ENCODE results near the gene RYR3.

Gene RYR3

DNA sequence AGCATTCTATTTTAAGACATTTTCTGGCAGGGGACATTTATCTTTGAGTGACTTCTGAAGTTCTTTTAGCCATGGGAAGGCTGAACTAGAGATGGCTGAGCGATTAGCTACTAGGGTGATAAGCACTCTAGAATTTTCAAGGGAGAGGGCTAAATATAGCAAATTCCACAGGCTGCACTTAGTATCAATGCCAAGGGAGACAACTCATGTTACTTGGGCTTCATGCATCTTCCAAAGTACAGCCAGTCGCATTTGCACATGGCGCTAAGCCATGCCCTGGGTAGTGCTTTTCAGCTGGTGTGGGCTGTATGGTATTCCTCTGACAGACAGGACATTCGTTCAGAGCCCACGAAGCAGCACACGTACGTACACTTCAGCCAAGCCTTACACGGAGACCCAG, 69.6 kb downstream of the RYR3 start:
- DNase-seq (ENCODE audit: low read depth in 2 of 3, low spot score in 1 of 3): no peak

GRCh38 chr15:33382491-33382890, 71.7 kb downstream of the RYR3 start:
- DNase-seq (ENCODE audit: low read depth in 2 of 3, low spot score in 1 of 3): no peak

DNA sequence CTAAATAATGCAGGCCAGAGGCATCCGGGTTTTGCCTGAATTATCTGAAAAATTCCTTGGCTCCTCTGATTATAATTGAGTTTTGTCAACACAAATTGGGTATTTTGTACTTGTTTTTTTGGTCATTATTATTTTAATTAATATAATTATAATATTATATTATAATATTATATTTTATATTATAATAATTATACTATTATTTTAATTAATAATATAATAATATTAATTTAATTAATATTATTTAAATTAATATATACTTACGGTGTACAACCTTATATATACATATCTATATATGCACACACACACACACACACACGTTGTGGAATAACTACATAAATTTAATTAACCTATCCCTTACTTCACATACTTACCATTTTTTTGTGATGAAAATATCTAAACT, 73.5 kb downstream of the RYR3 start:
- DNase-seq (ENCODE audit: low read depth in 2 of 3, low spot score in 1 of 3): no peak

DNA sequence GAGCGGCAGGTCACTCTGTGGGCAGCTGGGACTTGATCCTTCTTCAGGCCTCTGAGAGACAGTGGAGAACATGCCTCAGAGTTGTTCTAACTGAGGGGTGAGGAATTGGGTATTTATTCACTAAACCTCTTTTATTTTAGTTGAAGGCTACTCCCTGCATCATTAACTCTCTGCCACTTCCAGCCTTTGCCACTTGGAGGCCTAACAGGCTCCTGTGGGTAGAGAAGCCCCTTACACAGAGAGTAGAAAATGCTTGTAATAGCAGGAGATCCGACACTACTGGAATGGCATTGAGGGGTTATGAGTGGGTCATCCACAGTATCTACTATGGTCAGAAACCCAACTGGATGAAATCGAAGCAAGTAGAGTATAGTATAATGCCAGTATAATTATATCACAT, 81.7 kb downstream of the RYR3 start:
- DNase-seq (ENCODE audit: low read depth in 2 of 3, low spot score in 1 of 3): no peak

DNA sequence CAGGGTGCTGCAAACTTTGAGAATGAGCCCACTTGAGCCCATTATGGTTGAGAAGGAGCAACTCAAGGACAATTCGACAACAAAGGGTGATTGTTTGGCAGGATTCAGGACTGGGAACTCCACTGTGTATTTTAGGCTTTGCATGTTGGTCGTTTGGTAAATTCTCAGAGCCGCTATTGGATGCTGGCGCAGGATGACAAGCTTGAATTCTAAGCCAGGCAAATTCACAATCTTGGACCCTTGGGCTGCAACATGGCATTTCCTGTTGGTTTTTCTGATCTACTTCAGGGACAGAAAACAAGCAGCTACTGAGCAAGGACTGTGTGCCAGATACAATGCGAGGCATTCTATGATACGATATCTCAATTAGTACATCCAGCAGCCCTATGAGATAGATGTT, 82.8 kb downstream of the RYR3 start:
- no peak for DNase-seq (ENCODE audit: low read depth in 2 of 3, low spot score in 1 of 3)

GRCh38 chr15:33395321-33395720, 84.6 kb downstream of the RYR3 start:
- no peak for DNase-seq (ENCODE audit: low read depth in 2 of 3, low spot score in 1 of 3)

- no peak for DNase-seq (ENCODE audit: low read depth in 2 of 3, low spot score in 1 of 3)
Measured at GRCh38 chr15:33395846-33396245, 85.1 kb downstream of the RYR3 start.

DNA sequence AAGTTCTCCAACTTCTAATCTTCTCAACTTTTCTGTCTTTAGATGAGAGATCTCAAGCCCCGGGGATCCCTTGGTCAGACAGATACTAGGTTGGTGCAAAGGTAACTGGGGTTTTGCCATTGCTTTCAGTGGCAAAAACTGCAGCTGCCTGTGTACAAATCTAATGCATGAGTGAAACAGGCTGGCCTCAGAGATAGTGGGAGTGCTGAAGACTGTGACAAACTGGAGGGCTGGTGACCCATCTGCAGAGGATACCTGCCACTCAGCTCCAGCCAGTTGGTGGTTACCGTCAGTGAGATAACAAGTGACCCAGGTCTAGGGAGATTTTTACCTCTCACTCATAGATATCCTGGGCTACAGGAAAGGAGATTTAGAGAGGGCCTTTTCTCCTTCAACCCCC, 85.7 kb downstream of the RYR3 start:
- no peak for DNase-seq (ENCODE audit: low read depth in 2 of 3, low spot score in 1 of 3)

GRCh38 chr15:33398555-33398954, 87.8 kb downstream of the RYR3 start:
- DNase-seq (ENCODE audit: low read depth in 2 of 3, low spot score in 1 of 3): no peak

DNA sequence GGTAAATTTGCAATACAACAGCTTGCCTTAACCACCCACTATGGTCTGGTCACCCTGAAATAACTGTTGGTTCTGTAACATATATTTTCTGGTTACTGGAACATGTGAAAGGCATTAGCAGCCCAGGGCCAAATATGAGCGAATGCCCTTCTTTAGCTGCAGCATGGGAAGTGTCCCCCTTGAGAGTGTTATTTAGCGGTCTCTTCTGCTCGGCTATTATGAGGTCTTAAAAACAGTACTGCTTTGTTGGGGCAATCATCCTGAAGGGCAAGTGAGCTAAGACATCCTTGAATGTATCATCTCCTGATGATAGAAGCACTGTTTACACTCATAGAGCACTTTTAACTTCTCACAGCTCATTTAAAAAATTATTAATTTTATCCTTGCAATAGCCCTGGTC, 90.2 kb downstream of the RYR3 start:
- no peak for DNase-seq (ENCODE audit: low read depth in 2 of 3, low spot score in 1 of 3)

- DNase-seq (ENCODE audit: low read depth in 2 of 3, low spot score in 1 of 3): no peak
Measured at GRCh38 chr15:33402600-33402999, 91.8 kb downstream of the RYR3 start.

DNA sequence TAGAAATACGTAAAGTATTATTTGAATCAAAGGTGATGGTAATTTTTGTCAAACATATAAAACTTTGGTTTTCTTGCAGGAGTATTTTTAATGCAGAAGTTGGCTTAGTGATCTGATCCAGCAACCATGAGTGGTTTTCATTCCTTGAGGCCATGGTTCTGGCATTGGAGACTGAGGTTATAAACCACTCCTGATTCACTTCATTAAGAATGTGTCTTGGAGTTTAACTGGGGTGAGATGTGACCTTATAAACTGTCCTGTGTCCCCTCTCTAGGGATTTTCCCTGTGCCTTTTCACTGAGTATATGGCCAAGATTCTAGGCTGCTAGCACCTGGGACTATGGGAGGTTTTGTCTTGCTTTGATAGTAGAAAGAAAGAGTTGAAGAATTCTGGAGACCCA, 94.3 kb downstream of the RYR3 start:
- no peak for DNase-seq (ENCODE audit: low read depth in 2 of 3, low spot score in 1 of 3)

DNA sequence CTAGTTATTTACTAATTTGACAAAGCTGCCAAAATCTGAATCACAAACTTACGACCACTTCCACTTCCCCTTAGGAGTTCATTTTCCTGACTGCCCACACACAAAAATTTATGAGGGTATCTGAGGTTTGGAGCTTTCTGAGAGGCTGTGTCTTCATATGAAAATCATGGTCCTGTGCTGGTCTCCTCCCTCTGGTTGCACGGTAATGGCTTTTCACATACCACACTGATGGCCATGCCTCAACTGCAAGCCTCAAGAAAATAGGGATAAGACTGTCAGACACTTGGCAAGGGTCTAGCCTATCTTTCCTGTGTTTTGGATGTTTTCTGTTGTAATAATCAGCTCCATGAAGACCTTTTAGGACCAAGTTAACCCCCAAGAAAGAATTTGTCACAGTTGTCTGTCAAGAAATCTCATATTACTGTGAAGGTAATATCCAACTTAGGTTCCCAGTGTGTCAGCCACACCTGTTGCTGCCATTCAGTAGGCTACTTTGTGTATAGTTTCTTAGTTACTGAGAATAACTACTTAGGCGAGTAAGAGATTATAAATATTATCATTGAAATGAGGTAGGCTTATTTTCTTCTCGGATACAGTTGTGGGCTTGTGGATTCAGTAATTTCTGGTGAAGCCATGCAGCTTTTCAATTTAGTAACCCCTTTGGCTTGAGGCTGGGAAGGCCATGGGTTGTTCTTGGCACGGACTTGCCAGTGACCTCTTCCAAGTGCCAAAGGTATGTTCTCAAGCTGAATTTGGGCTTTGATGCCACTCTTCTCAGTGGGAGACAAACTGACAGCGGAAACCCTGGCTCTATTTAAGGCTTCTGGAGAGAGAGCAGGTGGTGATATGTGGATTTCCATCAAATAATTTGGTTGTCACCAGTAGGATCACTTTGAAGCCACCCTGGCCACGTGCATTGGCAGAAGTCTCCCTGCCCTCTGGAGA, 101.1 kb downstream of the RYR3 start:
- DNase-seq (ENCODE audit: low read depth in 2 of 3, low spot score in 1 of 3): no peak

DNA sequence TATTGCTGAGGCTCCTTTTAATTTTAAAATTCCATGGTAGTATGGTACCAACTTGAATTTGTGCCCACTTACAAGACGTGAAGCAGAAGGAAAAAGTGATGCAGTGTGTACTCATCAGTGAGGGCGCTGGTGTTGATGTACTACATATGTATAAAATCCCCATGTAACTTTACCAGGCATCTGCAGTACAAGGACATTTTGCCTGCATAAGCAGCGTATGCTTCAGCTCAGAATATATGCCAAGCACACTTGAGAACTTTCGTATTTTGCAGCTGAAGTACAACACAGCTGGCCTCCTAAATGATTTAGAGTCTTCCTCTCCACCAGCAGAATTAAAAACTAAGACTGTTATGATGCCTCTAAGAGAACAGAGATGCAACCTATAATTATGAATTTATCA, 108.9 kb downstream of the RYR3 start:
- no peak for DNase-seq (ENCODE audit: low read depth in 2 of 3, low spot score in 1 of 3)

DNA sequence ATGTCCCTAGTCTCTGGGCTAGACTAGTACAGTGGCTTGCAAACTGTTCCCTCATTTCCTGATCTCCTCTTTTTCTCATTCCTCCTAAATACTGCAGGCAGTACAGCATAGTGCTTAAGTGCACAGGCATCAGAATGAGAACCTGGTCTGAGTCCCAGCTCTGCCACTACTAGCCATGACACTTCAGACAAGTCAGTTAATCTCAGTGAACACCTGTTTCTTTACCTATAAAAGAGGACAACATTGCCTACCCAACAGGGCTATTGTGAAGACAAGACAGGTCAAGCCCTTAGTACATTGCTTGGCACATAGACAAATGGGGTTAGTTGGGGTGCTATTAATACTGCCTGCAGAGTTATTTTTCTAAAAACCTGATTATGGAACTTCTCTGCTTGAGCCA, 113.3 kb downstream of the RYR3 start:
- DNase-seq (ENCODE audit: low read depth in 2 of 3, low spot score in 1 of 3): no peak

DNA sequence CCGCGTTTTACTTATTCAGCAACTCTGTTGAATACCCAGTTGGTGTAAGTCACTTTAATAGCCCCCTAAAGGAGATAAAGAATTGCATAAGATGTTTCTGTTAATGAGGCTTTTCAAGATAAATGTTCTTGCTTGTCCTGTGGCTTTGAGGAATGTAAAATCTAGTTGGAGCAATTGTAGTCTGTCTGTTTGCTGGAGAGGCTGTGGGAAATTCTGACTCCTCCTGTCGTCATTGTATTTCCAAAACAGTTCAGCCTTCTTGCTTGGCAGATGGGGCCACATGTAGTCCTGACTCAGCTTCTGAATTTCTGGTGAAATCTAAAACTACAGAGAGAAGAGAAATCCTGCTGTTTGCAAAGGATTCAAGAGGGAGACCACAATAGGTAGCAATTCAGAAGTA, 114.4 kb downstream of the RYR3 start:
- no peak for DNase-seq (ENCODE audit: low read depth in 2 of 3, low spot score in 1 of 3)

- no peak for DNase-seq (ENCODE audit: low read depth in 2 of 3, low spot score in 1 of 3)
Measured at GRCh38 chr15:33430577-33430976, 119.8 kb downstream of the RYR3 start.

DNA sequence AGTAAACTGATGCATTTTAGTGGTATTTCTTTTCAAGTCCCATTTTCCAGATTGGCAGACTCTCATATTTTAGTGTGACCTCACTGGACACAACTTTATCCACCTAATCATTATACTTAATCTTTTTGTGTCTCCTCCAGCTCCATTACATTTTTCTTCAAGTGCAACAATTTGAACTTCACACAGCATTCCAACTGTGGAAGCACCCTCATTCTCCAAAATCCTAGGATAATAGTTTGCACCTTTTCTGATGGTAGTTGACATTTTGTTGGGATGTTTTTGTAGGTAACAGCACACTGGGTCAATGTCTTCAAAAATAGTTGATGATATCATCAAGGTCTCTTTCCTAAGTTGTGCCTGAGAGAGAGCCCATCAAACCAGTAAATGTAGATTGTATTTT, 123.1 kb downstream of the RYR3 start:
- no peak for DNase-seq (ENCODE audit: low read depth in 2 of 3, low spot score in 1 of 3)

DNA sequence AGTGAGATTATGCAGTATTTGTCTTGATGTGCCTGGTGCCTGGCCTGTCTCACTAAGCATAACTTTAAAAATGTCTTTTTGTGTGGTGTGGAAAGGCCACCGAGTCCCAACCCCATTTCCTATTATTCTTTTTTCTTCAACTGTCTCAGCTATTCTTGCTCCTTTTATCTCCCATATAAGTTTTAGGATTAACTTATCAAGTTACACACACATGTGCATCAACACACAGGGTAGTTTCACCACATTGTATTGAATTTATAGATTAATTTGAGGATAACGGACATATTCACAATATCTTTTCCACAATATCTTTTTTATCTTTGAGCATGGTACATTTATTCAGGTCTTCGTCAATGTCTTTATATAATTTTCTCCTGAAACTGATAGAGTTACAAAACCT, 127.6 kb downstream of the RYR3 start:
- no peak for DNase-seq (ENCODE audit: low read depth in 2 of 3, low spot score in 1 of 3)

DNA sequence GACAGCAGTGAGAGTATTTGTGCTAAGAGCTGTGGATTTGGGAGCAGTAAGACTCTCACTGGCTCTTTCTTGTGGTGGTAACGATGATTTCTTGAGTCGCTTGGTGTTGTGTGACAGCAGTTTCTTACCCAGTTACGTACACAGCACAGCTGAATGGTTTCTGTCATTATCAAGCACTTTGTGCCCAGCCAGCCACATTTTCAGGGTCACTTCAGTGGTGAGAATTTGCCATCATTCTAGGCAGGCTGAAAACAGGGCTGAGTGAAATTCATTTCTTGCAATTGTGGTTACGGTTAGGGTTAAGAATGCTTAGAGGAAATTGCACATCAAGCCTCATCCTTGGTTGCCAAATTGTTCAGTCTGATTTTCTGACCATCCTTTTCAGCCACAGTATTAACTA, 130.1 kb downstream of the RYR3 start:
- DNase-seq (ENCODE audit: low read depth in 2 of 3, low spot score in 1 of 3): no peak

- DNase-seq (ENCODE audit: low read depth in 2 of 3, low spot score in 1 of 3): no peak
Measured at GRCh38 chr15:33442449-33442848, 131.7 kb downstream of the RYR3 start.

- DNase-seq (ENCODE audit: low read depth in 2 of 3, low spot score in 1 of 3): no peak
Measured at GRCh38 chr15:33443708-33444107, 132.9 kb downstream of the RYR3 start.

- no peak for DNase-seq (ENCODE audit: low read depth in 2 of 3, low spot score in 1 of 3)
Measured at GRCh38 chr15:33445984-33446383, 135.2 kb downstream of the RYR3 start.

Measured in stimulated activated CD4-positive, alpha-beta T cell treated with anti-CD3 and anti-CD28 coated beads, Interleukin-12 subunit alpha, Interleukin-12 subunit beta, amount 100 ng/mL, for 48 hours (primary cell).